B cell (primary cell): ENCODE results near the gene PTPRG. TPM values are rescaled to one million over a fixed set of nuclear protein-coding genes. Genes with fewer than 3 reads are reported as not detected.

Source experiments
- ATAC-seq: fragments of 200-7000 bp; cut with Tn5 transposase; one replicate; pipeline ENCODE4 v1.10.0; 2021; ENCODE audit warnings: low read depth, mild to moderate bottlenecking, moderate number of reproducible peaks, moderate library complexity
- CTCF ChIA-PET: fragments of 350-600 bp; sonication (Branson Sonifier 250); formaldehyde crosslinking; loops from one replicate; lab custom pipeline; 2021; ENCODE audit warnings: antibody characterized with exemption, inconsistent platforms; lab: Charles Lee
- POLR2A ChIA-PET: fragments of 350-600 bp; sonication (Branson Sonifier 250); formaldehyde crosslinking; loops from one replicate; lab custom pipeline; 2021; ENCODE audit warnings: antibody characterized with exemption; lab: Charles Lee
- DNase-seq: peaks from one replicate; pipeline ENCODE4 v3.0.0; 2013
- H2AFZ ChIP-seq: 2 replicates; pipeline ENCODE4 v1.6.1; 2012; ENCODE audit warnings: mild to moderate bottlenecking, low read depth, low read length; ENCODE audit not compliant: insufficient read depth, poor library complexity, severe bottlenecking
- H3K27ac ChIP-seq, 2 donors: 1 replicate in 1 of 2; 2 replicates in 1 of 2; pipeline ENCODE4 v1.5.1; 2012 to 2013; ENCODE audit warnings: low read length in 2 of 2, mild to moderate bottlenecking in 2 of 2, moderate library complexity in 1 of 2
- H3K27me3 ChIP-seq, 4 experiments: fragments of 200-600 bp in 1 of 4; sonication (generic) in 1 of 4; replicated peaks in 1 of 4; 1 replicate in 2 of 4; 2 replicates in 2 of 4; pipeline versions ENCODE4 v1.6.1 to v1.7.0; 2013 to 2016; ENCODE audit warnings: low read length in 3 of 4, mild to moderate bottlenecking in 2 of 4, mixed read lengths in 1 of 4, moderate library complexity in 1 of 4; ENCODE audit not compliant: insufficient read depth in 4 of 4, control insufficient read depth in 3 of 4; ENCODE audit errors: control extremely low read depth in 1 of 4
- H3K36me3 ChIP-seq, 2 experiments: replicated peaks in 1 of 2; 1 replicate in 1 of 2; 2 replicates in 1 of 2; pipeline versions ENCODE4 v1.6.1 to v1.7.1; 2013; ENCODE audit warnings: low read length in 1 of 2; ENCODE audit not compliant: insufficient read depth in 2 of 2, control insufficient read depth in 1 of 2; ENCODE audit errors: control extremely low read depth in 1 of 2, extremely low read depth in 1 of 2
- H3K4me1 ChIP-seq, 2 donors: fragments of 200-600 bp in 1 of 2; sonication (generic) in 1 of 2; 1 replicate in 1 of 2; 2 replicates in 1 of 2; pipeline versions ENCODE4 v1.5.1 to v1.6.1; 2013 to 2017; ENCODE audit warnings: low read length in 2 of 2; ENCODE audit not compliant: control insufficient read depth in 2 of 2, insufficient read depth in 2 of 2
- H3K4me2 ChIP-seq: replicated peaks from 2 replicates; pipeline ENCODE3; 2012; ENCODE audit warnings: mild to moderate bottlenecking, low read depth, low read length; ENCODE audit not compliant: poor library complexity, severe bottlenecking
- H3K4me3 ChIP-seq, 5 experiments: fragments of 200-600 bp in 1 of 5; sonication (generic) in 1 of 5; 1 replicate in 3 of 5; 2 replicates in 2 of 5; pipeline versions ENCODE4 v1.5.1 to v1.7.0; 2011 to 2016; ENCODE audit warnings: low read length in 4 of 5, mild to moderate bottlenecking in 4 of 5, low read depth in 2 of 5, control low read depth in 1 of 5, moderate library complexity in 1 of 5; ENCODE audit not compliant: insufficient read depth in 1 of 5; ENCODE audit errors: control extremely low read depth in 1 of 5, extremely low read depth in 1 of 5
- H3K79me2 ChIP-seq: fragments of 200-600 bp; sonication (generic); one replicate; pipeline ENCODE4 v1.6.0; 2016; ENCODE audit warnings: low read length; ENCODE audit not compliant: control insufficient read depth, insufficient read depth
- H3K9ac ChIP-seq: fragments of 200-600 bp; sonication (generic); 2 replicates; pipeline ENCODE4 v1.6.1; 2017; ENCODE audit warnings: mild to moderate bottlenecking, low read length, moderate library complexity
- H3K9me3 ChIP-seq, 3 donors: one replicate each; pipeline versions ENCODE4 v1.6.1 to v1.7.1; 2013; ENCODE audit warnings: low read length in 2 of 3; ENCODE audit not compliant: control insufficient read depth in 2 of 3, insufficient read depth in 1 of 3; ENCODE audit errors: control extremely low read depth in 1 of 3
- H4K20me1 ChIP-seq: 2 replicates; pipeline ENCODE4 v1.6.0; 2012; ENCODE audit warnings: mild to moderate bottlenecking, low read length; ENCODE audit not compliant: insufficient read depth, control insufficient read depth, poor library complexity, severe bottlenecking
- H3K27ac Mint-ChIP-seq: one replicate; pipeline ENCODE4 v1.8.0; 2021; ENCODE audit warnings: mixed read lengths
- H3K27me3 Mint-ChIP-seq: one replicate; pipeline ENCODE4 v1.8.0; 2021; ENCODE audit warnings: mixed read lengths
- H3K4me1 Mint-ChIP-seq: one replicate; pipeline ENCODE4 v1.8.0; 2021; ENCODE audit warnings: mixed read lengths
- H3K4me3 Mint-ChIP-seq: one replicate; pipeline ENCODE4 v1.8.0; 2021; ENCODE audit warnings: mixed read lengths
- H3K9me3 Mint-ChIP-seq: one replicate; pipeline ENCODE4 v1.8.0; 2022; ENCODE audit warnings: mixed read lengths; ENCODE audit not compliant: insufficient read depth
- EZH2 ChIP-seq: IDR thresholded peaks from 2 replicates; pipeline ENCODE4 v1.6.1; 2012; ENCODE audit warnings: borderline replicate concordance, low read depth, mild to moderate bottlenecking, moderate library complexity, low read length; ENCODE audit not compliant: insufficient read depth, poor library complexity, severe bottlenecking
- WGBS: methylation state at CpG from one replicate; pipeline ENCODE4 v1.1.5; 2013; ENCODE audit warnings: missing lambda C conversion rate; ENCODE audit not compliant: insufficient coverage; 5-methylcytosine and 5-hydroxymethylcytosine counted together
- intact Hi-C: fragments of 100-400 bp; cut with micrococcal nuclease; formaldehyde crosslinking; loops from one replicate; pipeline ENCODE4 v1.10.0; 2022
- polyA plus RNA-seq: library from polyadenylated mRNA; depleted of rRNA; stranded (reverse); fragments of >200 nt; gene quantifications from 2 replicates; pipeline ENCODE4 v1.2.3, GENCODE V29; 2012
- total RNA-seq, 2 donors: library from RNA; stranded (reverse); fragments of 120-200 nt in 1 of 2; gene quantifications; 1 replicate in 1 of 2; 2 replicates in 1 of 2; pipeline versions ENCODE4 v1.2.3 to v1.2.4, GENCODE V29; 2013 to 2022
- TF ChIP-seq, protein P1 (sequence below): fragments of 200-600 bp; IDR thresholded peaks from one replicate; pipeline ENCODE4 v1.8.0; 2022; ENCODE audit warnings: antibody characterized with exemption, mild to moderate bottlenecking

PTPRG gene
- total and polyA plus RNA-seq, 2 donors (not counting 1 experiment from before 2014, with no cell fraction given), result 0.12 to 1.3 TPM

GRCh38 chr3:61583890-61584875 is 22.8 kb downstream of the PTPRG start:
- 100% methylated on average over 2 of the region's 10 CpGs for WGBS
- no peak overlapping the region for H3K27ac ChIP-seq
- no peak overlapping the region for H3K4me3 ChIP-seq
- no peak overlapping the region for H3K9ac ChIP-seq
- H3K79me2 ChIP-seq, result no peaks in the 10 kb centered on the region
- no peak overlapping the region for H3K4me2 ChIP-seq
- Mint-ChIP-seq H3K4me3 (no peak overlapping the region), H3K27me3 (no peaks in the 10 kb centered on the region), H3K4me1 (no peaks in the 10 kb centered on the region), H3K27ac (no peak overlapping the region), H3K9me3 (no peaks in the 10 kb centered on the region)
- H3K9me3 ChIP-seq, result peaks cover 0 to 3% (median 0%) of the 10 kb centered on the region in 3 donors
- H3K36me3 ChIP-seq, result no peaks in the 10 kb centered on the region
- H2AFZ ChIP-seq, result no peak overlapping the region
- intact Hi-C loops, result no loop called here
- DNase-seq, result no peak
- ChIA-PET POLR2A (no interaction called here), CTCF (no interaction called here)
- ATAC-seq, result no peak
- H4K20me1 ChIP-seq, result no peaks in the 10 kb centered on the region
- no peak for TF ChIP-seq EZH2
- TF ChIP-seq, protein P1, sequence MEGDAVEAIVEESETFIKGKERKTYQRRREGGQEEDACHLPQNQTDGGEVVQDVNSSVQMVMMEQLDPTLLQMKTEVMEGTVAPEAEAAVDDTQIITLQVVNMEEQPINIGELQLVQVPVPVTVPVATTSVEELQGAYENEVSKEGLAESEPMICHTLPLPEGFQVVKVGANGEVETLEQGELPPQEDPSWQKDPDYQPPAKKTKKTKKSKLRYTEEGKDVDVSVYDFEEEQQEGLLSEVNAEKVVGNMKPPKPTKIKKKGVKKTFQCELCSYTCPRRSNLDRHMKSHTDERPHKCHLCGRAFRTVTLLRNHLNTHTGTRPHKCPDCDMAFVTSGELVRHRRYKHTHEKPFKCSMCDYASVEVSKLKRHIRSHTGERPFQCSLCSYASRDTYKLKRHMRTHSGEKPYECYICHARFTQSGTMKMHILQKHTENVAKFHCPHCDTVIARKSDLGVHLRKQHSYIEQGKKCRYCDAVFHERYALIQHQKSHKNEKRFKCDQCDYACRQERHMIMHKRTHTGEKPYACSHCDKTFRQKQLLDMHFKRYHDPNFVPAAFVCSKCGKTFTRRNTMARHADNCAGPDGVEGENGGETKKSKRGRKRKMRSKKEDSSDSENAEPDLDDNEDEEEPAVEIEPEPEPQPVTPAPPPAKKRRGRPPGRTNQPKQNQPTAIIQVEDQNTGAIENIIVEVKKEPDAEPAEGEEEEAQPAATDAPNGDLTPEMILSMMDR, result no peak
- H3K4me1 ChIP-seq, result no peaks in the 10 kb centered on the region
- H3K27me3 ChIP-seq, result no peaks in the 10 kb centered on the region

DNA sequence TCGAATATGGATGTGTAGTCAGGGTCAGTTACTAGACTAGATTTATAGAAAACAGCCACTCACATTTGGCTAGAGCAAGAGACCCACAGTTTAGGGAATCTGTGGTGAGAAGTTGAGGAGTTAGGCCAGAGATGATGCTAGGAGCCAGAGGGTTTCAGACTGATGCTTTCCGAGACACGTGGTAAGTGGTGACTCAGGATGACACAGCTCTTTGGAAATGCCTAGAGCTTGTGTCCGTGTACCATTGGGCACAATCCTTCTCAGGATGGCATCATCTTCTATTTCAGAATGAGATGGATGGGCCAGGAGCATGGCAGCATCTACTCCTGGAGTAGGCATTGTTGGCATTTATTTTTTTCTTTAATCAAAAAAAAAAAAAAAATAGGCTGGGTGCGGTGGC is 28.5 kb downstream of the PTPRG start:
- Mint-ChIP-seq H3K4me1 (no peaks in the 10 kb centered on the region), H3K27ac (no peak overlapping the region), H3K27me3 (peaks cover 3% of the 10 kb centered on the region), H3K9me3 (peaks cover 5% of the 10 kb centered on the region), H3K4me3 (no peak overlapping the region)
- H3K4me3 ChIP-seq, result no peak overlapping the region
- H3K27ac ChIP-seq, result no peak overlapping the region
- H3K9me3 ChIP-seq, result no peaks in the 10 kb centered on the region
- H3K9ac ChIP-seq, result no peak overlapping the region
- H3K36me3 ChIP-seq, result no peaks in the 10 kb centered on the region
- no peaks in the 10 kb centered on the region for H3K79me2 ChIP-seq
- no peak overlapping the region for H3K4me2 ChIP-seq
- H2AFZ ChIP-seq, result no peak overlapping the region
- ChIA-PET POLR2A (no interaction called here), CTCF (no interaction called here)
- no peaks in the 10 kb centered on the region for H4K20me1 ChIP-seq
- no peaks in the 10 kb centered on the region for H3K4me1 ChIP-seq
- H3K27me3 ChIP-seq, result no peaks in the 10 kb centered on the region
- TF ChIP-seq, protein P1, result no peak
- no peak for TF ChIP-seq EZH2
- ATAC-seq, result no peak
- intact Hi-C loops, result no loop called here
- DNase-seq, result no peak
- WGBS, result 92% methylated on average over 4 of the region's 5 CpGs
